ENCODE measurements around the gene ZNF14. TPM values are rescaled to one million over a fixed set of nuclear protein-coding genes. Genes with fewer than 3 reads are reported as not detected.
A peak's percentile ranks its signal among the peaks of the same experiment; 100 is the strongest.
"Not testable (repeated sequence)": the region's sequence is repeated elsewhere in the genome, so short reads cannot be mapped to it uniquely, and the experiment has no call there.

Gene ZNF14
- total RNA-seq, 8 experiments from 2014 or later, result 3.7 to 13.9 (median 12.4) TPM

- in situ Hi-C loops (cut with MboI; ENCODE audit: low pct_unique_long_range_greater_than_20kb in 2 of 9, low sequenced_read_pairs in 9 of 9, unreplicated experiment in 9 of 9), result no loop called here
- ATAC-seq (replicated peaks in 6 of 8), result no peak
- WGBS, 10 experiments, result 0 to 100% (median 46%) methylated on average over 1 of the region's 2 CpGs; no CpG with 5 or more reads in 4 of the 10 experiments
Observed at GRCh38 chr19:19696386-19696785, 36.5 kb downstream of the ZNF14 start.

GRCh38 chr19:19691683-19692082, 41.2 kb downstream of the ZNF14 start:
- no peak for ATAC-seq (replicated peaks in 6 of 8)
- in situ Hi-C loops (cut with MboI; ENCODE audit: low pct_unique_long_range_greater_than_20kb in 2 of 9, low sequenced_read_pairs in 9 of 9, unreplicated experiment in 9 of 9), result no loop called here
- H3K27ac ChIP-seq, result no peak overlapping the region
- no peak overlapping the region for H3K4me3 ChIP-seq
- no peaks in the 10 kb centered on the region for H3K4me1 ChIP-seq (replicated peaks in 1 of 2)
- WGBS, 10 experiments, result 79 to 100% (median 89%) methylated on average over 3 to 10 of the region's 10 CpGs; no CpG with 5 or more reads in 1 of the 10 experiments

More at GRCh38 chr19:19696386-19696785, 36.5 kb downstream of the ZNF14 start:
- Histone ChIP-seq H3K27ac (no peak overlapping the region), H3K4me1 (replicated peaks in 1 of 2) (no peaks in the 10 kb centered on the region), H3K4me3 (no peak overlapping the region)

- 91 to 100% (median 100%) methylated on average over 1 to 7 of the region's 10 CpGs; no CpG with 5 or more reads in 4 of the 10 experiments for whole genome bisulfite sequencing, 10 experiments
- ATAC-seq (replicated peaks in 6 of 8); H3K27ac ChIP-seq; H3K4me1 ChIP-seq (replicated peaks in 1 of 2); H3K4me3 ChIP-seq; in situ Hi-C loops (cut with MboI; ENCODE audit: low pct_unique_long_range_greater_than_20kb in 2 of 9, low sequenced_read_pairs in 9 of 9, unreplicated experiment in 9 of 9): not testable (repeated sequence)
Observed at GRCh38 chr19:19689023-19689422, 43.9 kb downstream of the ZNF14 start.

- no peak overlapping the region for H3K4me3 ChIP-seq
- H3K27ac ChIP-seq, result no peak overlapping the region
- WGBS, 10 experiments, result 46 to 100% (median 76%) methylated on average over 1 to 2 of the region's 3 CpGs; no CpG with 5 or more reads in 2 of the 10 experiments
- H3K4me1 ChIP-seq (replicated peaks in 1 of 2), result no peaks in the 10 kb centered on the region
- in situ Hi-C loops (cut with MboI; ENCODE audit: low pct_unique_long_range_greater_than_20kb in 2 of 9, low sequenced_read_pairs in 9 of 9, unreplicated experiment in 9 of 9), result no loop called here
- ATAC-seq (replicated peaks in 6 of 8), result peak in 1 of 8 experiments; percentile 57
Observed at GRCh38 chr19:19687090-19687489, 45.8 kb downstream of the ZNF14 start.

GRCh38 chr19:19686580-19686979, 46.3 kb downstream of the ZNF14 start:
- Histone ChIP-seq H3K4me1 (replicated peaks in 1 of 2) (no peaks in the 10 kb centered on the region), H3K4me3 (no peak overlapping the region), H3K27ac (no peak overlapping the region)
- 80 to 100% (median 99%) methylated on average over 2 to 6 of the region's 6 CpGs; no CpG with 5 or more reads in 3 of the 10 experiments for WGBS, 10 experiments
- in situ Hi-C loops (cut with MboI; ENCODE audit: low pct_unique_long_range_greater_than_20kb in 2 of 9, low sequenced_read_pairs in 9 of 9, unreplicated experiment in 9 of 9), result no loop called here
- no peak for ATAC-seq (replicated peaks in 6 of 8)

GRCh38 chr19:19686119-19686518, 46.8 kb downstream of the ZNF14 start:
- ATAC-seq (replicated peaks in 6 of 8); H3K27ac ChIP-seq; in situ Hi-C loops (cut with MboI; ENCODE audit: low pct_unique_long_range_greater_than_20kb in 2 of 9, low sequenced_read_pairs in 9 of 9, unreplicated experiment in 9 of 9); H3K4me3 ChIP-seq; H3K4me1 ChIP-seq (replicated peaks in 1 of 2): not testable (repeated sequence)
- WGBS, 10 experiments, result 85 to 100% (median 95%) methylated on average over 3 to 15 of the region's 15 CpGs; no CpG with 5 or more reads in 1 of the 10 experiments

GRCh38 chr19:19679176-19680073, 53.5 kb downstream of the ZNF14 start:
- no peak for ATAC-seq (replicated peaks in 6 of 8)
- no peak overlapping the region for H3K27ac ChIP-seq
- 83 to 100% (median 96%) methylated on average over 3 to 19 of the region's 20 CpGs for WGBS, 10 experiments
- H3K4me1 ChIP-seq (replicated peaks in 1 of 2), result no peaks in the 10 kb centered on the region
- in situ Hi-C loops (cut with MboI; ENCODE audit: low pct_unique_long_range_greater_than_20kb in 2 of 9, low sequenced_read_pairs in 9 of 9, unreplicated experiment in 9 of 9), result no loop called here
- H3K4me3 ChIP-seq, result no peak overlapping the region

- no peak overlapping the region for H3K4me3 ChIP-seq
- ATAC-seq (replicated peaks in 6 of 8), result no peak
- no peak overlapping the region for H3K27ac ChIP-seq
- no peaks in the 10 kb centered on the region for H3K4me1 ChIP-seq (replicated peaks in 1 of 2)
- WGBS, 10 experiments, result 89 to 100% (median 100%) methylated on average over 1 to 4 of the region's 7 CpGs; no CpG with 5 or more reads in 5 of the 10 experiments
- in situ Hi-C loops (cut with MboI; ENCODE audit: low pct_unique_long_range_greater_than_20kb in 2 of 9, low sequenced_read_pairs in 9 of 9, unreplicated experiment in 9 of 9), result no loop called here
Observed at GRCh38 chr19:19677579-19677978, 55.3 kb downstream of the ZNF14 start.

- Histone ChIP-seq H3K4me1 (replicated peaks in 1 of 2) (no peaks in the 10 kb centered on the region), H3K4me3 (no peak overlapping the region), H3K27ac (no peak overlapping the region)
- ATAC-seq (replicated peaks in 6 of 8), result no peak
- in situ Hi-C loops (cut with MboI; ENCODE audit: low pct_unique_long_range_greater_than_20kb in 2 of 9, low sequenced_read_pairs in 9 of 9, unreplicated experiment in 9 of 9), result no loop called here
- WGBS, 10 experiments, result 93 to 100% (median 97%) methylated on average over 1 to 6 of the region's 6 CpGs; no CpG with 5 or more reads in 3 of the 10 experiments
Observed at GRCh38 chr19:19674315-19674714, 58.6 kb downstream of the ZNF14 start.

GRCh38 chr19:19672816-19673215, 60.1 kb downstream of the ZNF14 start:
- H3K4me1 ChIP-seq (replicated peaks in 1 of 2), result peaks cover 0 to 2% of the 10 kb centered on the region in 2 donors
- in situ Hi-C loops (cut with MboI; ENCODE audit: low pct_unique_long_range_greater_than_20kb in 2 of 9, low sequenced_read_pairs in 9 of 9, unreplicated experiment in 9 of 9), result no loop called here
- ATAC-seq (replicated peaks in 6 of 8), result no peak
- no peak overlapping the region for H3K4me3 ChIP-seq
- H3K27ac ChIP-seq, result no peak overlapping the region
- WGBS, 10 experiments, result 87 to 100% (median 100%) methylated on average over 1 to 3 of the region's 3 CpGs; no CpG with 5 or more reads in 3 of the 10 experiments

GRCh38 chr19:19670070-19670551, 62.8 kb downstream of the ZNF14 start:
- Histone ChIP-seq H3K4me3 (peak overlapping the region in 2 of 5 donors; percentile 83 to 86), H3K4me1 (replicated peaks in 1 of 2) (peaks cover 0 to 2% of the 10 kb centered on the region in 2 donors), H3K27ac (no peak overlapping the region)
- 20 to 100% (median 79%) methylated on average over 1 to 8 of the region's 10 CpGs; no CpG with 5 or more reads in 1 of the 10 experiments for WGBS, 10 experiments
- no peak for ATAC-seq (replicated peaks in 6 of 8)
- in situ Hi-C loops (cut with MboI; ENCODE audit: low pct_unique_long_range_greater_than_20kb in 2 of 9, low sequenced_read_pairs in 9 of 9, unreplicated experiment in 9 of 9), result no loop called here

- peak; percentile 66 to 82 (median 69) for ATAC-seq (replicated peaks in 6 of 8)
- Histone ChIP-seq H3K27ac (peak within 1 kb of the TSS in 1 of 2 donors; percentile 61), H3K4me1 (replicated peaks in 1 of 2) (peaks cover 0 to 2% of the 10 kb centered on the region in 2 donors), H3K4me3 (peak within 1 kb of the TSS; percentile 83 to 86 (median 86))
- in situ Hi-C loops (cut with MboI; ENCODE audit: low pct_unique_long_range_greater_than_20kb in 2 of 9, low sequenced_read_pairs in 9 of 9, unreplicated experiment in 9 of 9), result no loop called here
- WGBS, 10 experiments, result 0 to 100% (median 18%) methylated on average over 1 to 7 of the region's 36 CpGs; no CpG with 5 or more reads in 2 of the 10 experiments
Observed at GRCh38 chr19:19668230-19669012, 64.5 kb downstream of the ZNF14 start, which contains the start of gene ZNF101. ZNF101 (plus strand) TSS chr19:19668839; CDS start chr19:19668964, 125 bp downstream.

All from motor neuron (in vitro differentiated cells).